Femur (tissue), 1 donor: ENCODE results near the gene AREG.

ENCODE experiments used
- DNase-seq: peaks from one replicate; pipeline ENCODE4 v3.0.0-alpha.2; 2017

Gene AREG

DNA sequence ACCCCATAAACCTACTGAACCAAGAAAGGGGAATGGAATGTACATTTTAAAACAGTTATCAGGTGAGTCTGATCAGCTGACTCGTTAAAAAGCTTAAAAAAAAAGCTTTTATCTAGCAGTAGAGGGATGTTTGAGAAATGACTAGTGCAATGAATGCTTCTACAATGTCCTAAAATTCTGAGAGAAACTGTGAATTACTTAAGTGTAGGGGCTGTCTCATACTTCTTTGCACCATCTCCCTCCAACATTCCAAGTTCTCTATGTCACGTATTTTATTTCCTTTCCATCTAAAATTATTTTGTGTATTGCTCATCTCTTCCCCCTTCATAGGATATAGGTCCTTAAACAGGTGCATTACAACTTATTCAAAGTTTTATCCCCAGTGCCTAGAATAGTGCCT lies 11.9 kb upstream of the AREG start:
- DNase-seq: no peak

- no peak for DNase-seq
These were observed 11.3 kb upstream of the AREG start for GRCh38 chr4:74433541-74434172.

DNA sequence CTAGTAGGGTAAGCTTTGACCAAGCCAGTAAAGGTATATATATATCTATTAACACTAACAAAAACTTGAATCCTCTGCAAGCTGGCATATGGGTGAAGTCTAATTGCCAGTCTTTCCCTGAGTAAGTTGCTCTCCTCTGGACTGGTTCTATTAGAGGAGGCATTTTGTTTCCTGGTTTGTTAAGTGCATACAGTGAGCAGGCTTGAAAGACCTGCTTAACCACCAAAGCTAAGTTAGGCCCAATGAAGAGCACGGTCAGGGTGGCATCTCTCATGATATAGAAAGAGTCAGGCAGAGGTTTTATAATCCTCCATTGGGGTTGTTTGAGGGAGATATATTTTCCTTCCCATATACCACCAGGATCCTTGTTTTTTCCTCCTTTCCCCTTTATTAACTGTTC lies 9.6 kb upstream of the AREG start:
- no peak for DNase-seq

- DNase-seq: no peak
These were observed 7.1 kb upstream of the AREG start for GRCh38 chr4:74437866-74438265.

- DNase-seq: no peak
These were observed 6.3 kb upstream of the AREG start for GRCh38 chr4:74438661-74439060.

GRCh38 chr4:74439952-74440351 lies 5.0 kb upstream of the AREG start:
- no peak for DNase-seq

- no peak for DNase-seq
These were observed 4.6 kb upstream of the AREG start for GRCh38 chr4:74440356-74440755.

GRCh38 chr4:74441744-74442143 lies 3.2 kb upstream of the AREG start:
- DNase-seq: no peak

DNA sequence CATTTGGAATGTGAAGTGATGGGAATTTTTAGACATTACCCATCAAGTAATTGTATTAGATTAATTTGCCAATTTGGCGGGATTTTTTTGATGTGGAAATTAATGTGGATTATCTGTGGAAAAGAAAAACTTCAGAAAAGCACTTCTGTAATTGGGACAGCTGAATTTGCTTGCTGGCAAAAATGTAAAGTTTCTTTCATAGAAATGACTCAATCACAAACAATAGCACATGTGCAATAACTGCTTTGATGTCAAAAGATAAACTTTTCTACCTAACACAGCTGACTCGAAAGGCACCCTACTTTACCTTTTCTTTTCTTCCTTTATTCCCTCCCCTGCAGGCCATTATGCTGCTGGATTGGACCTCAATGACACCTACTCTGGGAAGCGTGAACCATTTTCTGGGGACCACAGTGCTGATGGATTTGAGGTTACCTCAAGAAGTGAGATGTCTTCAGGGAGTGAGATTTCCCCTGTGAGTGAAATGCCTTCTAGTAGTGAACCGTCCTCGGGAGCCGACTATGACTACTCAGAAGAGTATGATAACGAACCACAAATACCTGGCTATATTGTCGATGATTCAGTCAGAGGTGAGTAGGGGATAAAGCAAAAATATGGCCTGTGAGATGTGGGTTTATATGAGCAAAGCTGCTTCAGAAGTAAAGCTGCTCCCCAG lies 1.4 kb downstream of the AREG start:
- no peak for DNase-seq

GRCh38 chr4:74446896-74447295 lies 2.0 kb downstream of the AREG start:
- DNase-seq: no peak

- DNase-seq: no peak
These were observed 2.8 kb downstream of the AREG start for GRCh38 chr4:74447636-74448233.

DNA sequence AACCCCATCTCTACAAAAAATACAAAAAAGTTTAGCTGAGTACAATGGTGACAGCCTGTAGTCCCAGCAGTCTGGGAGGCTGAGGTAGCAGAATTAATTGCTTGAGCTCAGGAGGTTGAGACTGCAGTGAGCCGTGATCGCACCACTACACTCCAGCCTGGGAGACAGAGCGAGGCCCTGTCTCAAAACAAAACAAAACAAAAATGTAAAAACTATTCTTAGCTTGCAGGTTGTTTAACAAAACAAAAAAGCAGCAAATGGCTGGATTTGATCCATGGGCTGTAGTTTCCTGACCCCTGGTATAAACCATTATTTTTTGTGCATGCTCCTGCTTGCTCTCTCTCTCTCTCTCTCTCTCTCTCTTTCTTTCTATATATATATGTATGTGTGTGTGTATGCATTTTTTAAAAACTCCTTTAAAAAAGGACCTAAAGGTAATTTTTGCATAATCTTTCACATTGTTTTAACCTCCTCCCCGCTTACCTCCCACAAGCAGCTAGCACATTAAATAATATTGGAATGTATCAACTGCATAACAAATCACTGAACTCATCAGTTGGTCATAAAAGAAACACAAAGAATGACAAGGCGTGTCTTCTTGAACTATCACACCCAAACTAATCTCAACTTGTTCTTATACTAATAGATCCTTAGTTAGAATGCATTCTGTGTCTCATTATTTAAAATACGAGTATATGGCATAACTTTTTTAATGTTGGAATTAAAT lies 4.8 kb downstream of the AREG start:
- DNase-seq: no peak

DNA sequence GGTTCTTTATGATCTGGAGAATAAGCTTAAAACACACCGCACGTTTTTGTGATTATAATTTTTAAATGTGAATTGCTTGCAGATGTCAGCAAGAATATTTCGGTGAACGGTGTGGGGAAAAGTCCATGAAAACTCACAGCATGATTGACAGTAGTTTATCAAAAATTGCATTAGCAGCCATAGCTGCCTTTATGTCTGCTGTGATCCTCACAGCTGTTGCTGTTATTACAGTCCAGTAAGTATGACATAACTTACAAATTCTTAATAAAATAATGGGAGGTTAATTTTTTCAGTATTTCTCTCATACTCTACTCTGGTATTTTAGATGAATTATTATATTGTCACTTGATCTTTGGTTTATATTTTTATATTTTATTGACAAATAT lies 5.4 kb downstream of the AREG start:
- no peak for DNase-seq

- no peak for DNase-seq
These were observed 6.3 kb downstream of the AREG start for GRCh38 chr4:74451214-74451661.

- DNase-seq: no peak
These were observed 8.2 kb downstream of the AREG start for GRCh38 chr4:74453037-74453635.

DNA sequence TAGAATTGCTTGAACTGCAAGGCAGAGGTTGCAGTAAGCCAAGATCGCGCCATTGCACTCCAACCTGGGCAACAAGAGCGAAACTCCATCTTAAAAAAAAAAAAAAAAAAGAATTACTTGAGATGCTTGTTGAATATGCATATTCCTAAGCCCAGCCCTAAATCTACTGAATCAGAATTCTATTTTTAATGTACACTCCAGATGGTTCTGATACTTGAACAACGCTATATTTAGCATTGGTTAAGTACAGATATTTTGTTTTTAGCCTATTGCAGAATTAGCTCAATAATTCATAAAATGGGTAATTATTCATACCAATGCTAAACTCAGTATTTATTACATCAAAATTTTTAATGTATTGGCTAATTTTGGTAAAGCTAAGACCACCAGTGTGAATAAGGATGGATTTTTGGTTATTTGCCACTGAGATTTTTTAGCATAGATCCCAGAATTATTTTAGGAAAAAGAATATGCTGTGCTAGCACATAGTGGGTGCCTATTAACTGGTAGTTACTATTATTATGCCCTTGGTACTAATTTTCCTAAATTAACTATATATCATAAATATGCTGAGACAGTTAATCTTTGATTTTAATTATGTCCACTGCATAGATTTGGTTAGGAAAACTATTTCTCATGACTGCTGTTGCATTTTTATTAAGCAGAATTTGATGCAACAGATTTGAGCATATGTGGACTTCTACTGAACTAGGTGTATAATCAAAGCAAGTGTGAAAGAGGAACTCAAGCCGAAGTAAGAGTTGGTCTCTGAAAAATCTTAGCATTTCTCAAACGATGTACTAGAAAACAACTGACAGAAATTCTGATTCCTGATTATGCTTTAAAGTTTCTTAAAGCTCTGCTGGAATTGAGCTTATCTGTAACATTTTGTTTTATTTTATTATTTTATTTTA lies 9.2 kb downstream of the AREG start:
- no peak for DNase-seq

- DNase-seq: no peak
These were observed 10.6 kb downstream of the AREG start for GRCh38 chr4:74455361-74456055.

DNA sequence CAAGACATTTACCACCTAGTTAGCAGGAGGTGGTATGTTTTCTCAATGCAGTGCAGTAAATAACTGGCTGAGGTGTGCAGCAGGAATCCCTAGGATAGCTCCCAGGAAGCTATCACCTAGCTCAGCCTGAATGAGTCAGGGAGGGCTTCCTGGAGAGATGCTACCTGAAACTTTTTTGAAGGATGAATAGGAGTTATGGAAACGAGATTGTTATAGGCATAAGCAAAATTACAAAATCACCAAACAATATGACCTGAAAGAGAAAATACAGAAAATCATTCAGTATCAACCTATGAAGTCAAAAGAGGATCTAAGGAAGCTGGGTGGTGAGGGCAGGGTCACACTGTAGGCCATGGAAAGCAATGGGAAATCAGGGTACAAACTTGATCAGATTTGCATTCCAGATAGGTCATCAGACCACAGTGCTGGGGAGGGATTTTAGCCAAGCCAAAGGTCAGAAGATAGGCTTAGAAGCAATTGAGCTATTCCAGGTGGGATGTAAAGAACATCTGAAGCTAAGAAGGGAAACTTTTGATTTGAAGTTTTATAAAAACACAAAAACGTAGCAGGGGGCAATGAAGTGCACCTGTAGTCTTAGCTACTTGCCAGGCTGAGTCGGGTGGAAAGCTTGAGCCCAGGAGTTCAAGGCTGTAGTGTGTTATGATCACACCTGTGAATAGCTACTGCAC lies 11.3 kb downstream of the AREG start:
- no peak for DNase-seq

DNA sequence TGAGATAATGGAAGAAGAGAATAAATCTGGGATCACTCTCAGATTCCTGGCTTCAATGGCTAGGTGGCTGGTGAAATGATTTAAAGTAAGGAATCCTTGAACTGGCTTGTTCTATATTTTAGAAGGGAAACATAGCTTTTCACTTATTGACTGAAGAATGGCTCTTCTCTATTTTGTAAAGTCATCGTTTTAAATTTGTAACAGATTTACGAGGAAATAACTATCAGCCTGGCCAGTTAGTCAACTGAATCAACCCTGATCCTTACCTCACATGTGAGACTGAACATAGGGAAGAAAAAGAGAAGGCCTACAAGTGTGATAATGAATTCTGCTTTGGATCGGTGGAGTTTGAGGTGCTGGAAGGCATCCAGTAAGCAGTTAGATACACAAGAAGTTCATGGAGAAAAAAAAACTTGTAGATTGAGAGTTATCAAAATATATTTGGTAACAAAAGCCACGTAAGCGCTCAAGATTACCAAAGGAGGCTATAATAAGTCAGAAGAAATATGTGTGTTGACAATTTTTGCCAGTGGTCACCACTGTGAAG lies 12.0 kb downstream of the AREG start:
- DNase-seq: no peak

- DNase-seq: no peak
These were observed 15.9 kb downstream of the AREG start for GRCh38 chr4:74460833-74461232.

- no peak for DNase-seq
These were observed 18.2 kb downstream of the AREG start for GRCh38 chr4:74463123-74463522.
